Measurements from ENCODE around the gene MRC1.

Gene MRC1

DNA sequence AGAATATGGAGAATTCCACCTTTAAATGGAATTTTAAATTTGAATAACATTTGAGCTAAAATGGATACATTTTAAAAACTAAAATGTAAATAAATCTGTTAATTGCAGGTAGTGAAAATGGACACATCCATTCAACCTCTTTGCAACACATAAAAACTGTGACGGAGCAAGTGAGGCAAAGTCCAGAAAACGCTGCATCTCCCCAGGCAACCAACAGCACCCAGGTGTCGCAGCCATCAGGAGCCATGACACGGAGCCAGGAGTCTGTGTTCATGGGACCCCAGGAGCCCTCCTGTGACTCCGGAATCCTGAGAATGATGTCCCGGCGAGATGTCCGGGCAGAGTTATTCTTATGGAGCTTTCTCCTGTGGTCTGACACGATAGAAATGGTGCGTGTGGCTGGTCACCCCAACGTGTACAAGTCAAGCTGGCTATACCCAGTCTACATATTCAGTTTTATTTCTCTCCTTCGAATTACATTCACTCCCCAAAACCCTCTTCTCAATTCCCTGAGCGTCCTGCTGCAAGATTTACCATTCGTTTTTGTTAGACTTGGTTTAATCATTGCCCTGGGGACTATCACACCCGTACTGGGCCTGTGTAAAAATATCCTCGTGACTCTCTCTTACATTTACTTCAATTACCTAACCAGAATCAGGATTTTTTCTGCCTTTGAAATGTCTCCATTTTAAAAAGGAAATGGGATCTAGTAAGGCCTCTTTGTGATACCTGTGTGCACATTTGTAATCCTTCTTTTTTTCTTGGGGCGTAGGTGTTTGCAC, 13.1 kb upstream of the MRC1 start:
- Histone ChIP-seq H3K36me3 (ENCODE audit: control insufficient read depth in 1 of 2, insufficient read depth in 2 of 2, low read length in 2 of 2) (no peaks in the 10 kb centered on the region), H3K27me3 (ENCODE audit: low read depth, low read length) (no peaks in the 10 kb centered on the region), H3K4me1 (ENCODE audit: control insufficient read depth in 1 of 2, insufficient read depth in 2 of 2, low read length in 2 of 2) (no peaks in the 10 kb centered on the region), H3K27ac (ENCODE audit: low read length) (no peak overlapping the region), H3K4me3 (ENCODE audit: low read depth in 1 of 2, low read length in 2 of 2) (no peak overlapping the region), H3K9me3 (ENCODE audit: control insufficient read depth in 1 of 2, low read length in 2 of 2) (no peaks in the 10 kb centered on the region)

DNA sequence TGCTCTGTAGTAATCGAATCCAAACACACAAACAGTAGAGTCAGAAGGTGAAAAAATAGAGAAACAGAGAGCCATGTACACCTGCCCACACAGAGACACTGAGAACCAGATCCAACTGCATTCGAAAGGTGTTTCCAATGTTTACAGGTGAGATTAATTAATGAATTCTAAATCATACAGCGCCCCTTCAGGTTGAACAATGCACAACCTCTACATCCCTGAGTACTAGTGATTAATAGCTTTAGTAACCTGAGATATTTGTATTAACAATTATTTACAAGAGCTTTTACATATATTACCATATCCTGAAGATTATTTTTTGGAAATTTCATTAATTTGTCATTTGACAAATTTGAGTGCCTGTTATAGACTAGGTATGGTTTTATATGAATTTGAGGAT, 7.6 kb upstream of the MRC1 start:
- Histone ChIP-seq H3K36me3 (ENCODE audit: control insufficient read depth in 1 of 2, insufficient read depth in 2 of 2, low read length in 2 of 2) (no peaks in the 10 kb centered on the region), H3K27me3 (ENCODE audit: low read depth, low read length) (no peaks in the 10 kb centered on the region), H3K27ac (ENCODE audit: low read length) (no peak overlapping the region), H3K4me1 (ENCODE audit: control insufficient read depth in 1 of 2, insufficient read depth in 2 of 2, low read length in 2 of 2) (no peaks in the 10 kb centered on the region), H3K9me3 (ENCODE audit: control insufficient read depth in 1 of 2, low read length in 2 of 2) (no peaks in the 10 kb centered on the region), H3K4me3 (ENCODE audit: low read depth in 1 of 2, low read length in 2 of 2) (no peak overlapping the region)

DNA sequence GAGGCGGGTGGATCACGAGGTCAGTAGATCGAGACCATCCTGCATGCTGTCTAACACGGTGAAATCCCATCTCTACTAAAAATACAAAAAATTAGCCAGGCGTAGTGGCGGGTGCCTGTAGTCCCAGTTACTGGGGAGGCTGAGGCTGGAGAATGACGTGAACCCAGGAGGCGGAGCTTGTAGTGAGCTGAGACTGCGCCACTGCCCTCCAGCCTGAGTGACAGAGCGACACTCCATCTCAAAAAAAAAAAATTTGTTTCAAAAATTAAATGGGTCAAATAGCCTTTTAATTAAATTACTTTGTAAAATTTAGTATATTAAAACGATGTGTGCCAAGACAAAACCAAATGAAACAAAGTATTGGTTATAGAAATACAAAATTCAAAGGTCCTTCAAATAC, 6.8 kb upstream of the MRC1 start:
- H3K36me3 ChIP-seq (ENCODE audit: control insufficient read depth in 1 of 2, insufficient read depth in 2 of 2, low read length in 2 of 2), result no peaks in the 10 kb centered on the region
- H3K27ac ChIP-seq (ENCODE audit: low read length), result no peak overlapping the region
- H3K4me1 ChIP-seq (ENCODE audit: control insufficient read depth in 1 of 2, insufficient read depth in 2 of 2, low read length in 2 of 2), result no peaks in the 10 kb centered on the region
- no peak overlapping the region for H3K4me3 ChIP-seq (ENCODE audit: low read depth in 1 of 2, low read length in 2 of 2)
- no peaks in the 10 kb centered on the region for H3K9me3 ChIP-seq (ENCODE audit: control insufficient read depth in 1 of 2, low read length in 2 of 2)
- H3K27me3 ChIP-seq (ENCODE audit: low read depth, low read length), result no peaks in the 10 kb centered on the region

DNA sequence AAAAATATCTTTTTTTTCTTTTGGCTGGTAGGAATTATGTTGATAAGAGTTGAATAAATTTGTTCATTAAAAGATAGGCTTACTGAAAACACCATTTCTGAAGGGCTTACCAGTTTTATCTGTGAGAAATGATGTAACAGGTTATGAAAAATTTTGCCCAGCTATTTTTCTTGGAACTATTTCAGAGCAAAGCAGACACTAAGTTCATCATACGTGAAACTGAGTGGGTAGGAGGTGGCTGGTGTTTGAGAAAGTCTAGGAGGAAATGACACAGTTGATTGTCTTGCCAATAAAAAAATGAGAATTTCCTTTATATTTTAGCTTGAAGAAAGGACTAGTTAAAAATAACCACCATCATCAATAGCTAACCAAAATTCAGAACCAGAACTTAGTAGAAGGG, 6.2 kb upstream of the MRC1 start:
- H3K36me3 ChIP-seq (ENCODE audit: control insufficient read depth in 1 of 2, insufficient read depth in 2 of 2, low read length in 2 of 2), result no peaks in the 10 kb centered on the region
- H3K27me3 ChIP-seq (ENCODE audit: low read depth, low read length), result no peaks in the 10 kb centered on the region
- no peaks in the 10 kb centered on the region for H3K9me3 ChIP-seq (ENCODE audit: control insufficient read depth in 1 of 2, low read length in 2 of 2)
- no peak overlapping the region for H3K4me3 ChIP-seq (ENCODE audit: low read depth in 1 of 2, low read length in 2 of 2)
- no peaks in the 10 kb centered on the region for H3K4me1 ChIP-seq (ENCODE audit: control insufficient read depth in 1 of 2, insufficient read depth in 2 of 2, low read length in 2 of 2)
- no peak overlapping the region for H3K27ac ChIP-seq (ENCODE audit: low read length)

DNA sequence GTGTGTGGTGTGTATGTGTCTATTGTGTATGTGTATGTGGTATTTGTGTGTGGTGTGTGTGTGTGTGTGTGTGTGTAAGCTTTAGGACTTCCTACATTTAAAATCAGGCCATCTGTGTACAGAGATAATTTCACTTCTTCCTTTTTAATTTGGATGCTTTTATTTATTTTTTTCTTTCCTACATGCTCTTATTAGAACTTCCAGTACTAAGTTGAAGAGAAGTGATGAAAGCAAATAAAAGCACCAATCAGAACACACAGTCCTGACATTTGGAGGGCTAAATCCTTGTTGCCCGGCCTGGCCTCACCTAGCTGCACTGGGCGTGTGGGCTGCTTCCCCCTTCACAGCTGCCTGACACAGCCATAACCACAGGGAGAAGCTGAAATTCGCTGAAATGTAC, 3.8 kb upstream of the MRC1 start:
- H3K27me3 ChIP-seq (ENCODE audit: low read depth, low read length), result no peaks in the 10 kb centered on the region
- no peaks in the 10 kb centered on the region for H3K9me3 ChIP-seq (ENCODE audit: control insufficient read depth in 1 of 2, low read length in 2 of 2)
- no peaks in the 10 kb centered on the region for H3K4me1 ChIP-seq (ENCODE audit: control insufficient read depth in 1 of 2, insufficient read depth in 2 of 2, low read length in 2 of 2)
- H3K4me3 ChIP-seq (ENCODE audit: low read depth in 1 of 2, low read length in 2 of 2), result no peak overlapping the region
- no peaks in the 10 kb centered on the region for H3K36me3 ChIP-seq (ENCODE audit: control insufficient read depth in 1 of 2, insufficient read depth in 2 of 2, low read length in 2 of 2)
- no peak overlapping the region for H3K27ac ChIP-seq (ENCODE audit: low read length)

DNA sequence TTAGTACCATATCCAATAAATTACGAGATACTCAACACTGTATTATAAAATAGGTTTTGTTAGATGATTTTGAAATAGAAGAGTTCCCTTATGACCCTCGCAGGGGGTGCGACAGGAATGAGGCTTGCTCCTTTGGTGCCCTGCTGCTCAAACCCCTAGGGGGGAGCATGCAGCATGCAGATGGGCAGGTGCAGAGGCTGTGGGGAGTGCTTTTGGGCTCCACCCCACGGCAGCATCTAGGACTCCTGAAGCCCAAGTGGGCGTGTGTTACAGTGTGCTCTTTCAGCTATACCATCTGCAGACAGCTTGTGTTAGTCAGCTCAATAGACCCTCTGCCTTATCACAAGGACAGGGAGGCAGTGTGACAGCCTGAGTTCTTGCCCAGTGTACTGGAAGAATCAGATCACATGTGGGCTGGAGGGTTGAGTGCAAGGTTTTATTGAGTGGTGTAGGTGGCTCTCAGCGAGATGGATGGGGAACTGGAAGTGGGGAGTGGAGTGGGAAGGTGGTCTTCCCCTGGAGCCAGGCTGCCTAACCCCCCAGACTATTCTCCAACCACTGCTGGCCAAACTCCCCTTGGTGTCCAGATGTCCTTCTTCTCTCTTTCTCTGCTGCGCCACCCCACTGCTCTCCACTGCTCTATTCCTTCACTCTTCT, 3.1 kb upstream of the MRC1 start:
- Histone ChIP-seq H3K36me3 (ENCODE audit: control insufficient read depth in 1 of 2, insufficient read depth in 2 of 2, low read length in 2 of 2) (no peaks in the 10 kb centered on the region), H3K27me3 (ENCODE audit: low read depth, low read length) (no peaks in the 10 kb centered on the region), H3K9me3 (ENCODE audit: control insufficient read depth in 1 of 2, low read length in 2 of 2) (no peaks in the 10 kb centered on the region), H3K27ac (ENCODE audit: low read length) (no peak overlapping the region), H3K4me1 (ENCODE audit: control insufficient read depth in 1 of 2, insufficient read depth in 2 of 2, low read length in 2 of 2) (no peaks in the 10 kb centered on the region), H3K4me3 (ENCODE audit: low read depth in 1 of 2, low read length in 2 of 2) (no peak overlapping the region)

DNA sequence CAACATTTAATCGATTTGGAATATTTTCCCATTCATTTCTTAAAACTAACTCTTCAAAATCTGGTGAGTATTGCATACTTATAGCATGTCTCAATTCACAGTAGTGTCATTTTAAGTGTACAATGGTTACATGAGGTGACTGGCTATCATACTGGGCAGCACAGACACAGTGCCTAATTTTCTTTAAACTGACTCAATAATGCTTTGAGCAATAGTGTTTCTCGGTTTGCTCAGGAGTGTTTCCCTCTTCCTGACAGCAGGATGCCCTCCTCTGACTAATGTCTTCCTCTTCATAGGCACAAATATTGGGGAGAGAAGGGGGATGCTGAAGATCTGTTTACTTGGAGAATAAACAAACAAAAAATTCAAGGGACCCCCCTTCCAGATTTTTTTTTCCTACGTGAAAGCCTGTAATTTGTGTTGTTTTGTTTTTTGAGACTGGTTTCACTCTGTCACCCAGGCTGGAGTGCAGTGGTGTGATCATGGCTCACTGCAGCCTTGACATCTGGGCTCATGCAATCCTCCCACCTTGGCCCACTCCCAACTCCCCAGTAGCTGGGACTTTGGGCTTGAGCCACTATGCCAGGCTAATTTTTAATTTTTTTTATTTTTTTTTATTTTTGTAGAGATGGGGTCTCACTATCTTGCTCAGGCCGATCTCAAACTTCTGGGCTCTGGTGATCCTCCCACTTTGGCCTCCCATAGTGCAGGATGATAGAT, 2.2 kb downstream of the MRC1 start:
- Histone ChIP-seq H3K4me3 (ENCODE audit: low read depth in 1 of 2, low read length in 2 of 2) (peak overlapping the region in 1 of 2 donors; percentile 37), H3K36me3 (ENCODE audit: control insufficient read depth in 1 of 2, insufficient read depth in 2 of 2, low read length in 2 of 2) (no peaks in the 10 kb centered on the region), H3K27ac (ENCODE audit: low read length) (no peak overlapping the region), H3K27me3 (ENCODE audit: low read depth, low read length) (no peaks in the 10 kb centered on the region), H3K9me3 (ENCODE audit: control insufficient read depth in 1 of 2, low read length in 2 of 2) (no peaks in the 10 kb centered on the region), H3K4me1 (ENCODE audit: control insufficient read depth in 1 of 2, insufficient read depth in 2 of 2, low read length in 2 of 2) (no peaks in the 10 kb centered on the region)

DNA sequence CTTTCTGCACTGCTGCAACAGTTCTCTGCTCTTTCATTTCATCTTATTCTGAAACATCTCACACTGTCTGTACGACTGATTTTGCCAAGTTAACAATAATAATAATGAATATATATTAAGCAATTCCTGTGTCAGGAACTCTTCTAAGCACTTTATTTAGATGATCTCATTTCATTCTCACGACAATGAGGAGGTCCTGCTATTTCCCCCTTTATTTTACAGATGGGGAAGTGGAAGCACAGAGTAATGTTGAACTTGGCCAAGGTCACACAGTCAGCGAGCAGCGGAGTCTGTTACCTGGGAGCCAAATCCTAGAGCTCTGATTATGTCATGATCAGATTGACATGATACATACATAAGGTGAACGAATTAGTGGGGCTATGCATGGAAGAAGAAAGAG, 5.8 kb downstream of the MRC1 start:
- no peaks in the 10 kb centered on the region for H3K4me1 ChIP-seq (ENCODE audit: control insufficient read depth in 1 of 2, insufficient read depth in 2 of 2, low read length in 2 of 2)
- H3K27me3 ChIP-seq (ENCODE audit: low read depth, low read length), result no peaks in the 10 kb centered on the region
- H3K36me3 ChIP-seq (ENCODE audit: control insufficient read depth in 1 of 2, insufficient read depth in 2 of 2, low read length in 2 of 2), result no peaks in the 10 kb centered on the region
- no peak overlapping the region for H3K4me3 ChIP-seq (ENCODE audit: low read depth in 1 of 2, low read length in 2 of 2)
- no peak overlapping the region for H3K27ac ChIP-seq (ENCODE audit: low read length)
- no peaks in the 10 kb centered on the region for H3K9me3 ChIP-seq (ENCODE audit: control insufficient read depth in 1 of 2, low read length in 2 of 2)

DNA sequence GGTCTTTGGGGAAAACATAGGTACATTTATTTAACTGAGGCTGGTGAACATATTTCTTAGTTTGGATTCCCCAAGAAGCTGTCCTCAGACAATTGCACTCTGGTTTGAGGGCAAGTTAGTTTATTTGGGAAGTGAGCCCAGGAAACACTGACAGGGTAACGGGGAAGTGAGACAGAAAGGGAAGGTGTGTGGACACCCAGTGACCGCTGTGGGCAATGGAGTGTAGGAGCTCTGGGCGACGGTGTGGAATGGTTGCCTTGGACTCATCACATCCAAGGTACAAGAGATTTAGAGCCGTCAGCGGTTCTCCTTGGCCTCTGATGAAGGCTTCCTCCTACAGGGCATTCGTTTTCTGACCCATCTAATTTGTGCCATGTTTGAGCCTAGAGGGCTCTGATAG, 7.1 kb downstream of the MRC1 start:
- Histone ChIP-seq H3K9me3 (ENCODE audit: control insufficient read depth in 1 of 2, low read length in 2 of 2) (no peaks in the 10 kb centered on the region), H3K4me1 (ENCODE audit: control insufficient read depth in 1 of 2, insufficient read depth in 2 of 2, low read length in 2 of 2) (no peaks in the 10 kb centered on the region), H3K27me3 (ENCODE audit: low read depth, low read length) (no peaks in the 10 kb centered on the region), H3K4me3 (ENCODE audit: low read depth in 1 of 2, low read length in 2 of 2) (no peak overlapping the region), H3K36me3 (ENCODE audit: control insufficient read depth in 1 of 2, insufficient read depth in 2 of 2, low read length in 2 of 2) (no peaks in the 10 kb centered on the region), H3K27ac (ENCODE audit: low read length) (no peak overlapping the region)

DNA sequence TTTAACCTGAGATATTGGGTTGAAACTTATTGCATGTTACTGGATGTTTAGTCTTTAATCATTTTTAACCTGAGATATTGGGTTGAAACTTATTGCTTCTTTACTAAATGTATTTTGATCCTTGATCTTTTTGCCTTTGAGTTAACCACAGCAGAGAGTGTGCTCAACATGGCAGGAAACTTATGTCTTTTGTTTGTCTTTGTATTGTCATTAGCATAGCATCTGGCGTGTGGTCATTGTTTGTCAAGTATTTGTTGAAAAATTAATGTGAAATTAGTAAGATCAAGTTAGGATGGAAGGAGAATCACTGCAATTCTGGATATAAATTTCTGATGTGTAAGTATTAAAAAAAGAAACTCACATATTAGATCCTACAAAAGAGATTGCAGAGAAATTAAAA, 8.2 kb downstream of the MRC1 start:
- H3K9me3 ChIP-seq (ENCODE audit: control insufficient read depth in 1 of 2, low read length in 2 of 2), result no peaks in the 10 kb centered on the region
- H3K27me3 ChIP-seq (ENCODE audit: low read depth, low read length), result no peaks in the 10 kb centered on the region
- no peak overlapping the region for H3K4me3 ChIP-seq (ENCODE audit: low read depth in 1 of 2, low read length in 2 of 2)
- H3K36me3 ChIP-seq (ENCODE audit: control insufficient read depth in 1 of 2, insufficient read depth in 2 of 2, low read length in 2 of 2), result no peaks in the 10 kb centered on the region
- no peak overlapping the region for H3K27ac ChIP-seq (ENCODE audit: low read length)
- H3K4me1 ChIP-seq (ENCODE audit: control insufficient read depth in 1 of 2, insufficient read depth in 2 of 2, low read length in 2 of 2), result no peaks in the 10 kb centered on the region

DNA sequence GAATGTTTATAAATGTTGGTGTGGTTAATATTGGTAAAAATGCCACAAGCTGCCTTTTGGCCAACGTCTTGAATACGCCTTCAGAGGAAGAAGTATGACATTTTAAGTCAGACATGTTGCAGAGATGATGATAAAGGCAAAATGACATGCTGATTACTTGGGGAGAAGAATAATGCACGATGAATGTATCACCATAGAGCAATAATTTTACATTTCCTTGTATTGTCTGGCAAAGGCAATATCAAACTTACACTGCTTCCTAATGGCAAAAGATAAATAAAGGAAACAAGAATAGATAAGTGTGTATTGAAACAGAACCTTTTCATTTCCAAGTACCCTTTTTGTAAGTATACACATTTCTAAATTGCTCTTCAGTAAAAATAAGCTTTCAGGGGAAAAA, 8.6 kb downstream of the MRC1 start:
- no peak overlapping the region for H3K4me3 ChIP-seq (ENCODE audit: low read depth in 1 of 2, low read length in 2 of 2)
- no peaks in the 10 kb centered on the region for H3K9me3 ChIP-seq (ENCODE audit: control insufficient read depth in 1 of 2, low read length in 2 of 2)
- no peak overlapping the region for H3K27ac ChIP-seq (ENCODE audit: low read length)
- no peaks in the 10 kb centered on the region for H3K4me1 ChIP-seq (ENCODE audit: control insufficient read depth in 1 of 2, insufficient read depth in 2 of 2, low read length in 2 of 2)
- H3K27me3 ChIP-seq (ENCODE audit: low read depth, low read length), result no peaks in the 10 kb centered on the region
- no peaks in the 10 kb centered on the region for H3K36me3 ChIP-seq (ENCODE audit: control insufficient read depth in 1 of 2, insufficient read depth in 2 of 2, low read length in 2 of 2)
